OCI-LY7 (cell line): Measurements from ENCODE around the gene PLAC1.

Experiments used
- CTCF ChIP-seq: fragments of 200-600 bp; sonication (generic); conservative IDR thresholded peaks from 2 replicates; pipeline ENCODE4 v1.5.1; 2014; ENCODE audit warnings: mild to moderate bottlenecking, antibody characterized with exemption, low read length, moderate library complexity, mixed read lengths
- EZH2phosphoT487 ChIP-seq: fragments of 200-600 bp; sonication (generic); IDR thresholded peaks from 2 replicates; pipeline ENCODE4 v1.6.1; 2018; ENCODE audit warnings: low read depth, borderline replicate concordance, mild to moderate bottlenecking, mixed run types, antibody characterized with exemption, low read length, moderate library complexity, mixed read lengths

GRCh38 chrX:134546187-134546586 is 112.1 kb downstream of the PLAC1 start:
- TF ChIP-seq CTCF (no peak), EZH2phosphoT487 (no peak)
